GM10266 (cell line): Measurements from ENCODE around the gene CNOT9.

Experiments used
- DNase-seq: peaks from one replicate; pipeline ENCODE4 v3.0.0; 2012; ENCODE audit errors: extremely low spot score
- CTCF ChIP-seq: IDR thresholded peaks from 2 replicates; pipeline ENCODE4 v1.5.1; 2012; ENCODE audit warnings: mild to moderate bottlenecking, low read depth; ENCODE audit not compliant: control insufficient read depth, insufficient read depth; ENCODE audit errors: missing control alignments

The CNOT9 gene

GRCh38 chr2:218567797-218568189 lies 846 bp upstream of the CNOT9 start:
- DNase-seq = no peak
- TF ChIP-seq CTCF = no peak

GRCh38 chr2:218569038-218569431 lies 396 bp downstream of the CNOT9 start:
- no peak for TF ChIP-seq CTCF
- peak; percentile 41 for DNase-seq

- no peak for TF ChIP-seq CTCF
These were observed 1.2 kb downstream of the CNOT9 start for GRCh38 chr2:218569661-218570500.

GRCh38 chr2:218570850-218571249 lies 2.2 kb downstream of the CNOT9 start:
- no peak for TF ChIP-seq CTCF
- no peak for DNase-seq

More at GRCh38 chr2:218569661-218570500, 1.2 kb downstream of the CNOT9 start:
- DNase-seq = no peak

- DNase-seq = no peak
- TF ChIP-seq CTCF = no peak
These were observed 8.2 kb downstream of the CNOT9 start for GRCh38 chr2:218576854-218577253.

GRCh38 chr2:218577482-218578220 lies 9.0 kb downstream of the CNOT9 start:
- DNase-seq = no peak
- TF ChIP-seq CTCF = no peak
